GM12872 (cell line): ENCODE measurements around the gene TOMM70.
A peak's percentile ranks its signal among the peaks of the same experiment; 100 is the strongest.

ENCODE experiments used
- TF ChIP-seq, protein P1 (sequence below): IDR thresholded peaks from 3 replicates; pipeline ENCODE4 v1.5.1; 2011; ENCODE audit warnings: low read depth, mild to moderate bottlenecking, low read length, moderate library complexity; ENCODE audit not compliant: insufficient read depth

The TOMM70 gene

DNA sequence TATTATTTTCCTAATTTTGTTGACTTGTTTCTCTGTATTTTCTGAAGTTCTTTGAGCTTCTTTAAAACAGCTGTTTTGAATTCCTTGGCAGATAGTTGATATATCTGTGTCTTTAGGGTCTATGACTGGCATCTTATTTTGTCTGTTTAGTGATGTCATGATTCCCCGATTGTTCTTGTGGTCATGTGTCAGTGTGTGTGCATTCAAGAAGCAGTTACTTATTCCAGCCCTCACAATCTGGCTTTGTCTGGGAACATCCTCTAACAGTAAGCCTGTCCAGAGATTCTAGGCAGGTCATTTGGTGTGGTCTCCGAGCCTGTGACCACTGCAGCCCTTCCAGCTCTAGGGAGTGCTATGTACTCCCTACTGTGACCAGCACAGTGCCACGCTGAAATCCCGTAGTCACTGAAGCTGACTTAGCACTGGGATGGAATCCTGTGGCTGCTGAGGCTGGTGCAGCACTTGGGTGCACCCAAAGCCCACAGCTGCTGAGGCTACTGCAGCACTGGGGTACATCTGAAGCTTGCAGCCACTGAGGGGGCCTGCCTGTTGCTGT lies 7.2 kb upstream of the TOMM70 start:
- TF ChIP-seq, protein P1, sequence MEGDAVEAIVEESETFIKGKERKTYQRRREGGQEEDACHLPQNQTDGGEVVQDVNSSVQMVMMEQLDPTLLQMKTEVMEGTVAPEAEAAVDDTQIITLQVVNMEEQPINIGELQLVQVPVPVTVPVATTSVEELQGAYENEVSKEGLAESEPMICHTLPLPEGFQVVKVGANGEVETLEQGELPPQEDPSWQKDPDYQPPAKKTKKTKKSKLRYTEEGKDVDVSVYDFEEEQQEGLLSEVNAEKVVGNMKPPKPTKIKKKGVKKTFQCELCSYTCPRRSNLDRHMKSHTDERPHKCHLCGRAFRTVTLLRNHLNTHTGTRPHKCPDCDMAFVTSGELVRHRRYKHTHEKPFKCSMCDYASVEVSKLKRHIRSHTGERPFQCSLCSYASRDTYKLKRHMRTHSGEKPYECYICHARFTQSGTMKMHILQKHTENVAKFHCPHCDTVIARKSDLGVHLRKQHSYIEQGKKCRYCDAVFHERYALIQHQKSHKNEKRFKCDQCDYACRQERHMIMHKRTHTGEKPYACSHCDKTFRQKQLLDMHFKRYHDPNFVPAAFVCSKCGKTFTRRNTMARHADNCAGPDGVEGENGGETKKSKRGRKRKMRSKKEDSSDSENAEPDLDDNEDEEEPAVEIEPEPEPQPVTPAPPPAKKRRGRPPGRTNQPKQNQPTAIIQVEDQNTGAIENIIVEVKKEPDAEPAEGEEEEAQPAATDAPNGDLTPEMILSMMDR, result no peak

DNA sequence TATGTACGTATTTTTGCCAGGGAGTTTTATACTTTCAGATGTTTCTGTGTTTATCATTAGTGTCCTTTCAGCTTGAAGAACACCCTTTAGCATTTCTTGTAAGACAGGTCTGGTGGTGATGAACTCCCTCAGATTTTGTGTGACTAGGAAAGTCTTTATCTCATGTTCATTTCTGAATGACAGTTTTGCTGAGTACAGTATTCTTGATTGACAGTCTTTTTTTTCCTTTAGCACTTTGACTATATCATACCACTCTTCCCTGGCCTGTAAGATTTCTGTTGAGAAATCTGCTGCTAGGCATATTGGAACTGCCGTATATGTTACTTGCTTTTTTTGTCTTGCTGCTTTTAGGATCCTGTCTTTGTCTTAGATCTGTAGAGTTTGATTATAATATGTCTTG lies 6.3 kb upstream of the TOMM70 start:
- TF ChIP-seq, protein P1, result no peak

DNA sequence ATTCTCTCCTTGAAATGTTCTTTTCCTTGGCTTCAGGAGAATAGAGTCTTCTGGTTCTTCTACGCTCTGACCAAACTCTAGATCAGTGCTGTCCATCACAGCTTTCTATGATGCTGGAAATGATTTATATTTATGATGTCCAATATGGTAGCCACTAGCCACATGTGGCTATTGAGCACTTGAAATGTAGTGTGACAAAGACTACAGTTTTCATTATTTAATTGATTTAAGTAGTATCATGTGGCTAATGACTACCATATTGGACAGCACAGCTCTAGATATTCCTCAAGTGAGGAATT lies 3.3 kb upstream of the TOMM70 start:
- TF ChIP-seq, protein P1, result no peak

DNA sequence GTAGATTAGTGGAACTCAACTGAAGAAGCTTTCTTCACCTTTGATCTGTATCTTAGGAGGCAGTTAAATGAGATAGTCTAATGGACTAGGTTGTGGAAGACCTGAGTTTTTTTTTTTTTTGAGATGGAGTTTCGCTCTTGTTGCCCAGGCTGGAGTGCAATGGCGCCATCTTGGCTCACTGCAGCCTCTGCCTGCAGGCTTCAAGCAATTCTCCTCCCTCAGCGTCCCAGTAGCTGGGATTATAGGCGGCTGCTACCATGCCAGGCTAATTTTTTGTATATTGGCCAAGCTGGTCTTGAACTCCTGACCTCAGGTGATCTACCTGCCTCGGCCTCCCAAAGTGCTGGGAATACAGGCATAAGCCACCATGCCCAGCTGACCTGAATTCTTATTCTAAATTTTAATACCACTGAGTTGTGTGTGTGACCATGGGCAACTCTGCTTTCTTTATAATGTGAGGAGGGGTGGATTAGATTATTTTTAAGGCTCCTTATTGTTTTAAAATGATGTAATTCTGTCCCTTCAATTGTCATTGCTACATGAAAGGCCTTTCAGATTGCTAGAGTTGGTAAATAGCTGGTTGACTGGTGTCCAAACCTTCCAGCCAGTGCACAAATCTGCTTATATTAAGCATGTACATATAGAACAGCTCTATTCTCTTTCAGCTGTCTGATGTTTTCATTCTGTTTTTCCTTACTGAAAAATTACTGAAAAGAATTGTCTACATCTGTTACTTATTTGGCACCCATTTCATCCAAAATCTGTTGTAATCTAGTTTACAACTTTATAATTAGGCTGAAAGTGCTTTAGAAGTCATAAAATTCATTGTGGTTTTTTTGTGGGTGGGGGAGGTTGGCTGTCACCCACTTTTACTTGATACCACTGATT lies 2.7 kb upstream of the TOMM70 start:
- TF ChIP-seq, protein P1, result 0 out of 3 replicates have a peak, but pooled peaks have one; percentile 8

DNA sequence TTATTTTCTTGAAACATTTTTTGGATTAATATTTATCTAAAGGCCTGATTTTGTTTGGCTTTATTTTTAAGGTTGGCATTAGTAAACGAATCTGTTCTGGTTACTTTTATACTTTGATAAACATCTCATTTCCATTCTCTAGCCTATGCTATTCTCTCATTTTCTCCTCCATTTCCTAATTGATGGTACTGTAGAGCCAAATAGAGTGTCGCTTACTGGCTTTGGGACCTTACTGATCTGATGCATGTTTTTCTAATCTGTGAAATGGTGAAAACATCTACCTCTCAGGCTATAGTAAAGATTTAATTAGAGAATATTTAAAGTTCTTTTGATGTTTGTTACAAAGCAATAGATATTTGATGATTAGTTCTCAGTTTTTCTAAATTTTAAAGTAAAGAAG lies 2.0 kb upstream of the TOMM70 start:
- TF ChIP-seq, protein P1, result no peak

DNA sequence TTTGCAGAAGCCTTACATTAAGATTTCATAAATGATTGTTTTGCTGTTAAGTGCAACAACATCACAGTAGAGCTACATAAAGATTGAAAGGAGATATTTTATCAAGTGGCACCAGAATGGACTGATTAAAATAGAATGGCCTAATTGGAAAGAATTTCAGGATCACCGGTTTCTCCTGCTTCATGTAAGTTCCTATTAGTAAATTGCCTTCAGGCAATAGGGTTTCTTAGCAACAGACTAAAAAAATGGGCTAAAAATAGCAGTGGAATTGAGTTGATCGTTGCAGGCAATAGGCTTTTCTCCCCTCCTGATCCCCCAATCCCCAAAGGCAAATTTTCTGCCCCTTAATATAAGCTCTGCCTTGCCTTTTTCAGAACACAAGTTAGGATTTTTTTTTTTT lies 1.4 kb upstream of the TOMM70 start:
- TF ChIP-seq, protein P1, result no peak

DNA sequence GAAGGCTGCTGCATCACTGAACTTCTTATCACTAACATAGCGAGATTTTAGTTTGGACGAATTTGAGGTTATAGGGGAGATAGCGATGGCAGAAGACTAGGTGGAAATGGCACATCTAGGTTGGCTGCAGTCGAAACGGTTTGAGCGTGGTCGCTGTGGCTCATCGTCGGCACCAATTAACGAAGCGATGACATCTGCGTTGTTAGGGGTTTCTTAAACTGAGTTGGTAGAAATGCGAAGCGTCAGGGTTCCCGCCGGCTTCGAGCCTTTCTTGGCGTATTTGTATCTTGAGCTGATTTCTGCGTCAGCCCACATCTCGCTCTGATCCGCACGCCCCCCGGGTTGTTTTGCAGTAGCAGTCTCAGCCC lies 769 bp upstream of the TOMM70 start:
- TF ChIP-seq, protein P1, result no peak
